ENCODE data around the gene GPATCH1. TPM values are rescaled to one million over a fixed set of nuclear protein-coding genes. Genes with fewer than 3 reads are reported as not detected.
"Not testable (repeated sequence)": the region's sequence is repeated elsewhere in the genome, so short reads cannot be mapped to it uniquely, and the experiment has no call there.

Gene GPATCH1
- total RNA-seq, 1 donor from 2014 or later = 6.4 TPM

DNA sequence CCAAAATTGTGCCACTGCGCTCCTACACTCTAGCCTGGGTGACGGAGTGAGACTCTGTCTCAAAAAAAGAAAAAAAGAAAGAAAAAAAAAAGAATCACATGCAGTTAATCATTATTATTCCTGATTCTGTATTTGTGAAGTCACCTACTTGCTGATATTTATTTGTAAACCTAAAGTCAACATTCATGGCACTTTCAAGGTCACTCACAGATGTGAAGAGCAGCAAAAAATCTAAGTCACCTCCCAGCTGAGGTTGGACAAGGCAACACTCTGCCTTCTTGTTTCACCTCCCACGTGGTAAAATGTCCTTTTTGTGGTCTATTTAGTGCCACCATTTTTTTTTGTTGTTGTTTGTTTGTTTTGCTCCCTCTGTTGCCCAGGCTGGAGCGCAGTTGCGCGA is 77.4 kb downstream of the GPATCH1 start:
- DNase-seq = no peak

- DNase-seq = no peak
Observed at GRCh38 chr19:33159149-33159548, 78.2 kb downstream of the GPATCH1 start.

- DNase-seq = no peak
Observed at GRCh38 chr19:33159893-33160292, 78.9 kb downstream of the GPATCH1 start.

DNA sequence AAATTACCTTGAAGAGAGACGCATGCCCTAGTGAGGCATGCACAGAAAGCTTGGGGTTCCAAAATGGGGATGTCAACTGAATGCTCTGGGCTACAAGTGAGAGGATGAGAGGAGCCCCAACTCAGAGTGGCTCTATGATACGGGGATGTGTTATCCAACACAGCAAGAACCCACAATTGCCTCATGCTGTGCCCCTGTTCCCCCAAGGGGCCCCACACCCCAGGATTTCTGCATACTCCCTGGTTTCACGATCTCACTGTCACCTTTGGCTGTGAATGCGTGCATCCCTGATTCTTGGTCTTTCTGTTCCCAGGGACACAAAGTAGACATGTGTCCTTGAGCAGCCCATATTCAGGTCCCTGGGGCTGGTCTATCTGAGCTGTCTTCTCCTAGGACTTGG is 80.2 kb downstream of the GPATCH1 start:
- no peak for DNase-seq

GRCh38 chr19:33163481-33163880 is 82.5 kb downstream of the GPATCH1 start:
- DNase-seq = no peak

GRCh38 chr19:33166037-33166436 is 85.1 kb downstream of the GPATCH1 start:
- DNase-seq = not testable (repeated sequence)

GRCh38 chr19:33167438-33167837 is 86.5 kb downstream of the GPATCH1 start:
- no peak for DNase-seq

- no peak for DNase-seq
Observed at GRCh38 chr19:33168528-33168927, 87.5 kb downstream of the GPATCH1 start.

- DNase-seq = no peak
Observed at GRCh38 chr19:33171222-33171795, 90.3 kb downstream of the GPATCH1 start.

DNA sequence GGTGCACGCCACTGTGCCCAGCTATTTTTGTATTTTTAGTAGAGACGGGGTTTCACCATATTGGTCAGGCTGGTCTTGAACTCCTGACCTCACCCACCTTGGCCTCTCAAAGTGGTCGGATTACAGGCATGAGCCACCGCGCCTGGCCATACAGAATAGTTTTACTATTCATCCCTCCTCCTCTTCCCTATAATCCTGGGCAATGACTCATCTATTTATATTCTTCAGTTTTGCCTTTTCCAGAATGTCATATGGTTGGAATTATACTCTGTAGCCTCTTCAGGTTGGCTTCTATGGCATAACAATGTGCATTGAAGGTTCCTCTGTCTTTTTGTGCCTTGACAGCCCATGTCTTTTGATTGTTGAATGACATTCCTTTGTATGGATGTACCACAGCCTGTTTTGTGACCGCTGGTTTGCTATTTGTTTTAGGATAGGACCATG is 91.0 kb downstream of the GPATCH1 start:
- DNase-seq = no peak

- DNase-seq = no peak
Observed at GRCh38 chr19:33174186-33174585, 93.2 kb downstream of the GPATCH1 start.

DNA sequence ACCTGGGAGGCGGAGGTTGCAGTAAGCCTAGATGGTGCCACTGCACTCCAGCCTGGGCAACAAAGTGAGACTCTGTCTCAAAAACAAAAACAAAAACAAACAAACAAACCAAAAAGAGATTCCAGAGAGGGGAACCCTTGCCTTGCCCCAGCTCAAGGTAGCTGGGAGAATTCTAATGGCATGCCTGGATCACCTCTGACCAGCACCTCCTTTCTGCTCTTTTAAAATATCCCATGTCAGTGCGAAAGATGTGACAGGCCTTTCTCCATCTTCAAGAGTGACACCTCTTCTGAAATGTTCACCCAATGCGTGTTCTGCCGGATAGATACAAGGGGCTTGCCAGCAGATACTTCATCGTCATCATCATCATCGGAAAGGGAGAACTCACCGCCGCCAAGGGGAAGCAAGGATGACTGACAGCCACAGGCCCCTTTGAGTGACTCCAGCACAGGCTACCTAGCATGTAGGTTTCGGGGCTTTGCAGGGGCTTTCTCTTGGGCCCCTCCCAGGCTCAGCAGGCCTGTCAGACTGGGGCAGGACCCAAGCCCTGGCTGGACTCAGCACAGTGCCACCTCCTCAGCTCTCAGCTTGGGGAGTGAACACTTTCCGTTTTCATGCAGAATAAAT is 94.3 kb downstream of the GPATCH1 start:
- DNase-seq = no peak

- DNase-seq = no peak
Observed at GRCh38 chr19:33175886-33176669, 95.1 kb downstream of the GPATCH1 start.

GRCh38 chr19:33176670-33177416 is 95.9 kb downstream of the GPATCH1 start:
- DNase-seq = peak; percentile 97

GRCh38 chr19:33177417-33177979 is 96.5 kb downstream of the GPATCH1 start:
- peak; percentile 83 for DNase-seq

Small RNA genes lying within 50 kb of the gene (small RNA-seq; reads per million reads assigned to genes)
- not detected for gene AC008521.1 (ENCODE audit: low replicate concordance)
- not detected for gene AC008521.2 (ENCODE audit: low replicate concordance)

Other genes with a start within 250 kb of the GPATCH1 start
- gene SLC7A9, start 211.4 kb upstream of the GPATCH1 start, total RNA-seq = 0.10 TPM
- gene CEP89, start 109.2 kb upstream of the GPATCH1 start, total RNA-seq = 9.5 TPM
- 0.79 TPM for gene FAAP24, start 108.9 kb upstream of the GPATCH1 start, total RNA-seq
- gene RHPN2, start 16.3 kb upstream of the GPATCH1 start, total RNA-seq = 2.2 TPM
- 0.10 TPM for gene WDR88, start 50.9 kb downstream of the GPATCH1 start, total RNA-seq
- 15.0 TPM for gene LRP3, start 113.1 kb downstream of the GPATCH1 start, total RNA-seq
- gene SLC7A10, start 144.7 kb downstream of the GPATCH1 start, total RNA-seq = 9.7 TPM
- 70.0 TPM for gene CEBPA, start 221.4 kb downstream of the GPATCH1 start, total RNA-seq